ENCODE measurements around the gene AGPAT1.

DNA sequence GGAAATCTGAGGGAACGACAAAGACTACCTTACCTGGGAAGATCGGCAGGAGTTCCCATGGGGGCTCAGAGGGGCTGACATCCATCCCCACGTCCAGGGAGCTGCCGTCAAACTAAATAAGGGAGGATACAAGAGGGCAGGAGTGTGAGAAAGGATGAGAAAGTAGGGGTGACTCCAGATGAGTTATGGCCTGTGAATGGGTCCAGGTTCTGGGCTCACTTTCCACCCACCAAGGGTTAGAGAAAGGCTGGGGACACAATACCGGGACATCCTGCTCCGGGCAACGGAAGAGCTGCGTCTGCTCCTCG lies 48.5 kb downstream of the AGPAT1 start:
- TF ChIP-seq, protein P1, sequence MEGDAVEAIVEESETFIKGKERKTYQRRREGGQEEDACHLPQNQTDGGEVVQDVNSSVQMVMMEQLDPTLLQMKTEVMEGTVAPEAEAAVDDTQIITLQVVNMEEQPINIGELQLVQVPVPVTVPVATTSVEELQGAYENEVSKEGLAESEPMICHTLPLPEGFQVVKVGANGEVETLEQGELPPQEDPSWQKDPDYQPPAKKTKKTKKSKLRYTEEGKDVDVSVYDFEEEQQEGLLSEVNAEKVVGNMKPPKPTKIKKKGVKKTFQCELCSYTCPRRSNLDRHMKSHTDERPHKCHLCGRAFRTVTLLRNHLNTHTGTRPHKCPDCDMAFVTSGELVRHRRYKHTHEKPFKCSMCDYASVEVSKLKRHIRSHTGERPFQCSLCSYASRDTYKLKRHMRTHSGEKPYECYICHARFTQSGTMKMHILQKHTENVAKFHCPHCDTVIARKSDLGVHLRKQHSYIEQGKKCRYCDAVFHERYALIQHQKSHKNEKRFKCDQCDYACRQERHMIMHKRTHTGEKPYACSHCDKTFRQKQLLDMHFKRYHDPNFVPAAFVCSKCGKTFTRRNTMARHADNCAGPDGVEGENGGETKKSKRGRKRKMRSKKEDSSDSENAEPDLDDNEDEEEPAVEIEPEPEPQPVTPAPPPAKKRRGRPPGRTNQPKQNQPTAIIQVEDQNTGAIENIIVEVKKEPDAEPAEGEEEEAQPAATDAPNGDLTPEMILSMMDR (IDR thresholded peaks at IDR 0.05 in 8 of 11, conservative IDR thresholded peaks at IDR 0.05 in 3 of 11) = no peak
- TF ChIP-seq POLR2AphosphoS5 (IDR thresholded peaks at IDR 0.05) (no peak), POLR2A (IDR thresholded peaks at IDR 0.05) (no peak)

All from spleen (tissue), 7 donors.